Neural cell (in vitro differentiated cells): ENCODE data around the gene SESN2.

Source experiments
- EZH2 ChIP-seq: fragments of 200-600, 300-800 bp; shearing (Covaris generic), sonication (generic); IDR thresholded peaks from 2 replicates; pipeline ENCODE4 v1.6.1; 2014; ENCODE audit warnings: antibody characterized with exemption, low read length, borderline replicate concordance, mild to moderate bottlenecking; ENCODE audit not compliant: insufficient read depth, poor library complexity, severe bottlenecking
- POLR2AphosphoS5 ChIP-seq: IDR thresholded peaks from 2 replicates; pipeline ENCODE4 v1.6.1; 2012
- REST ChIP-seq: IDR thresholded peaks from 2 replicates; pipeline ENCODE4 v1.6.1; 2012; ENCODE audit warnings: borderline replicate concordance
- TF ChIP-seq, protein P1 (sequence below): fragments of 450-650 bp; IDR thresholded peaks from 2 replicates; pipeline ENCODE4 v1.5.1; 2014; ENCODE audit warnings: antibody characterized with exemption, mild to moderate bottlenecking, moderate library complexity; ENCODE audit not compliant: poor library complexity, severe bottlenecking

GRCh38 chr1:28267633-28268032 is 8.3 kb downstream of the SESN2 start:
- TF ChIP-seq, protein P1, sequence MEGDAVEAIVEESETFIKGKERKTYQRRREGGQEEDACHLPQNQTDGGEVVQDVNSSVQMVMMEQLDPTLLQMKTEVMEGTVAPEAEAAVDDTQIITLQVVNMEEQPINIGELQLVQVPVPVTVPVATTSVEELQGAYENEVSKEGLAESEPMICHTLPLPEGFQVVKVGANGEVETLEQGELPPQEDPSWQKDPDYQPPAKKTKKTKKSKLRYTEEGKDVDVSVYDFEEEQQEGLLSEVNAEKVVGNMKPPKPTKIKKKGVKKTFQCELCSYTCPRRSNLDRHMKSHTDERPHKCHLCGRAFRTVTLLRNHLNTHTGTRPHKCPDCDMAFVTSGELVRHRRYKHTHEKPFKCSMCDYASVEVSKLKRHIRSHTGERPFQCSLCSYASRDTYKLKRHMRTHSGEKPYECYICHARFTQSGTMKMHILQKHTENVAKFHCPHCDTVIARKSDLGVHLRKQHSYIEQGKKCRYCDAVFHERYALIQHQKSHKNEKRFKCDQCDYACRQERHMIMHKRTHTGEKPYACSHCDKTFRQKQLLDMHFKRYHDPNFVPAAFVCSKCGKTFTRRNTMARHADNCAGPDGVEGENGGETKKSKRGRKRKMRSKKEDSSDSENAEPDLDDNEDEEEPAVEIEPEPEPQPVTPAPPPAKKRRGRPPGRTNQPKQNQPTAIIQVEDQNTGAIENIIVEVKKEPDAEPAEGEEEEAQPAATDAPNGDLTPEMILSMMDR: no peak
- no peak for TF ChIP-seq EZH2
- no peak for TF ChIP-seq POLR2AphosphoS5
- no peak for TF ChIP-seq REST
